Amniotic stem cell (primary cell): ENCODE data around the gene ABCG8.

Source experiments
- DNase-seq: peaks from one replicate; lab custom pipeline; 2025; lab: John Stamatoyannopoulos, UW

Gene ABCG8

GRCh38 chr2:43826305-43827250 is 12.2 kb upstream of the ABCG8 start:
- DNase-seq, result no peak

- no peak for DNase-seq
These were observed 7.1 kb upstream of the ABCG8 start for GRCh38 chr2:43831543-43832294.

GRCh38 chr2:43832457-43832856 is 6.3 kb upstream of the ABCG8 start:
- DNase-seq, result no peak

GRCh38 chr2:43837033-43837432 is 1.7 kb upstream of the ABCG8 start:
- DNase-seq, result no peak

- no peak for DNase-seq
These were observed 776 bp upstream of the ABCG8 start for GRCh38 chr2:43837831-43838559.

- no peak for DNase-seq
These were observed 1.2 kb downstream of the ABCG8 start for GRCh38 chr2:43839776-43840564.

GRCh38 chr2:43840965-43841364 is 2.2 kb downstream of the ABCG8 start:
- no peak for DNase-seq

GRCh38 chr2:43841949-43842865 is 3.4 kb downstream of the ABCG8 start:
- no peak for DNase-seq

GRCh38 chr2:43842866-43843226 is 4.1 kb downstream of the ABCG8 start:
- DNase-seq, result no peak

GRCh38 chr2:43845181-43845580 is 6.4 kb downstream of the ABCG8 start:
- no peak for DNase-seq

- no peak for DNase-seq
These were observed 7.5 kb downstream of the ABCG8 start for GRCh38 chr2:43846140-43846793.

GRCh38 chr2:43848214-43848613 is 9.4 kb downstream of the ABCG8 start:
- no peak for DNase-seq

- no peak for DNase-seq
These were observed 12.5 kb downstream of the ABCG8 start for GRCh38 chr2:43851011-43851980.

GRCh38 chr2:43852196-43852730 is 13.5 kb downstream of the ABCG8 start:
- DNase-seq, result no peak

- no peak for DNase-seq
These were observed 14.6 kb downstream of the ABCG8 start for GRCh38 chr2:43853141-43854081.

GRCh38 chr2:43854671-43855070 is 15.9 kb downstream of the ABCG8 start:
- DNase-seq, result no peak

- DNase-seq, result no peak
These were observed 16.5 kb downstream of the ABCG8 start for GRCh38 chr2:43855292-43855691.
